C4-2B (cell line): ENCODE measurements around the gene RASSF5.

ENCODE experiments used
- CTCF ChIP-seq: fragments of 450-650 bp; conservative IDR thresholded peaks from 2 replicates; pipeline ENCODE4 v1.5.1; 2017; ENCODE audit warnings: mild to moderate bottlenecking
- ZFX ChIP-seq: fragments of 450-650 bp; IDR thresholded peaks from 2 replicates; pipeline ENCODE4 v1.6.1; 2017

GRCh38 chr1:206492589-206492988 is 14.7 kb upstream of the RASSF5 start:
- TF ChIP-seq CTCF (no peak), ZFX (no peak)
